Measurements from ENCODE around the gene SUPT20H. TPM values are rescaled to one million over a fixed set of nuclear protein-coding genes. Genes with fewer than 3 reads are reported as not detected.

Gene SUPT20H
- total and polyA plus RNA-seq, 2 of the 4 experiments (the other 2 are of a cell fraction): 46.6 to 55.1 TPM

DNA sequence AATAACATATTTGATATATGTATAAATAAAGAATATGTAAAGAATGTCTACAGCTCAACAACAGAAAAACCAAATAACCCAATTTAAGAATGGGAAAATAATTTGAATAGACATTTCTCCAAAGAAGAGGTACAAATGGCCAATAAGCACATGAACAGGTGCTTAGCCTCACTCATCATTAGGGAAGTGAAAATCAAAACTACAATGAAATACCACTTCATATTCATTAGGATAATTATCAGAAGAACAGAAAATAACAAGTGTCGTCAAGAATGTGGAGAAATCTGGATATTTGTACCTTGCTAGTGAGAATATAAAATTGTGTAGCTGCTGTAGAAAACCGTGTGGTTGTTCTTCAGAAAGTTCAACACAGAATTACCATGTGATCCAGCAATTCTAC is 8.4 kb upstream of the SUPT20H start:
- Histone ChIP-seq H4K5ac (ENCODE audit: low read depth, low read length) (no peak overlapping the region), H3K79me1 (ENCODE audit: low read depth in 1 of 2, low read length in 2 of 2) (no peaks in the 10 kb centered on the region), H3K4me1 (ENCODE audit: control insufficient read depth, insufficient read depth, low read length) (0 out of 2 replicates have a peak, but pooled peaks cover 3% of the 10 kb centered on the region), H2BK5ac (ENCODE audit: low read depth, low read length, poor library complexity, severe bottlenecking) (no peak overlapping the region), H3K27me3 (ENCODE audit: control insufficient read depth, insufficient read depth, low read length) (peaks cover 2% of the 10 kb centered on the region; the same call in 1 of the 2 replicates), H2AK9ac (replicated peaks; ENCODE audit: low read depth, low read length, poor library complexity) (no peak overlapping the region), H2BK15ac (ENCODE audit: low read depth, low read length) (no peak overlapping the region), H2AK5ac (ENCODE audit: low read depth, low read length) (no peak overlapping the region), H3K9ac (ENCODE audit: low read depth, low read length) (no peak overlapping the region), H3K18ac (ENCODE audit: low read depth, low read length) (no peak overlapping the region), H3K36me3 (ENCODE audit: control insufficient read depth, insufficient read depth, low read length) (no peaks in the 10 kb centered on the region), H3K4me3 (ENCODE audit: insufficient read depth, low read depth, low read length) (no peak overlapping the region), H3K23ac (ENCODE audit: low read depth, low read length) (no peak overlapping the region), H2AFZ (replicated peaks; ENCODE audit: low read length, poor library complexity) (no peak overlapping the region), H4K8ac (ENCODE audit: low read depth in 2 of 2, low read length in 2 of 2) (no peak overlapping the region), H3K9me1 (ENCODE audit: insufficient read depth, low read length) (no peaks in the 10 kb centered on the region), H4K91ac (ENCODE audit: insufficient read depth, low read depth, low read length) (no peak overlapping the region), H4K20me1 (ENCODE audit: insufficient read depth, low read length) (no peaks in the 10 kb centered on the region), H3K56ac (ENCODE audit: extremely low read depth, insufficient read depth, low read length) (no peak overlapping the region), H3K9me3 (ENCODE audit: control insufficient read depth, insufficient read depth, low read length) (no peaks in the 10 kb centered on the region), H3K4ac (ENCODE audit: low read depth, low read length) (no peak overlapping the region), H2BK120ac (ENCODE audit: low read depth, low read length) (no peak overlapping the region), H3K27ac (ENCODE audit: insufficient read depth, low read length) (no peak overlapping the region), H2BK20ac (ENCODE audit: low read depth, low read length) (no peak overlapping the region), H3K4me2 (ENCODE audit: low read depth, low read length) (no peak overlapping the region), H3K14ac (replicated peaks; ENCODE audit: low read depth, low read length) (no peak overlapping the region)
- in situ Hi-C loops (cut with MboI; ENCODE audit: low sequenced_read_pairs) (no loop called here), dilution Hi-C loops (cut with HindIII; ENCODE audit: low sequenced_read_pairs, unreplicated experiment) (no loop called here), intact Hi-C loops (cut with micrococcal nuclease) (loop anchor here (5.0 kb wide), 1 partner anchor 646 kb away; no protein-coding TSS in a partner anchor)
- CTCF ChIA-PET: no interaction called here
- TF ChIP-seq, protein P1, sequence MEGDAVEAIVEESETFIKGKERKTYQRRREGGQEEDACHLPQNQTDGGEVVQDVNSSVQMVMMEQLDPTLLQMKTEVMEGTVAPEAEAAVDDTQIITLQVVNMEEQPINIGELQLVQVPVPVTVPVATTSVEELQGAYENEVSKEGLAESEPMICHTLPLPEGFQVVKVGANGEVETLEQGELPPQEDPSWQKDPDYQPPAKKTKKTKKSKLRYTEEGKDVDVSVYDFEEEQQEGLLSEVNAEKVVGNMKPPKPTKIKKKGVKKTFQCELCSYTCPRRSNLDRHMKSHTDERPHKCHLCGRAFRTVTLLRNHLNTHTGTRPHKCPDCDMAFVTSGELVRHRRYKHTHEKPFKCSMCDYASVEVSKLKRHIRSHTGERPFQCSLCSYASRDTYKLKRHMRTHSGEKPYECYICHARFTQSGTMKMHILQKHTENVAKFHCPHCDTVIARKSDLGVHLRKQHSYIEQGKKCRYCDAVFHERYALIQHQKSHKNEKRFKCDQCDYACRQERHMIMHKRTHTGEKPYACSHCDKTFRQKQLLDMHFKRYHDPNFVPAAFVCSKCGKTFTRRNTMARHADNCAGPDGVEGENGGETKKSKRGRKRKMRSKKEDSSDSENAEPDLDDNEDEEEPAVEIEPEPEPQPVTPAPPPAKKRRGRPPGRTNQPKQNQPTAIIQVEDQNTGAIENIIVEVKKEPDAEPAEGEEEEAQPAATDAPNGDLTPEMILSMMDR (conservative IDR thresholded peaks at IDR 0.05; ENCODE audit: low read depth, low read length): no peak
- TF ChIP-seq SMC3 (IDR thresholded peaks at IDR 0.05; ENCODE audit: low read depth, low read length) (no peak), POLR2A (IDR thresholded peaks at IDR 0.05; ENCODE audit: low read depth, low read length) (no peak), NFE2L2 (IDR thresholded peaks at IDR 0.05; ENCODE audit: low read depth, low read length) (no peak), MAZ (IDR thresholded peaks at IDR 0.05; ENCODE audit: borderline replicate concordance, low read depth, low read length) (no peak), CHD1 (IDR thresholded peaks at IDR 0.05; ENCODE audit: low read depth, low read length) (no peak), RAD21 (IDR thresholded peaks at IDR 0.05; ENCODE audit: low read length) (no peak), MXI1 (IDR thresholded peaks at IDR 0.05; ENCODE audit: borderline replicate concordance, low read depth, low read length) (no peak), FOS (IDR thresholded peaks at IDR 0.05; ENCODE audit: low read depth, low read length) (no peak), BHLHE40 (IDR thresholded peaks at IDR 0.05; ENCODE audit: low read depth, low read length) (no peak), RFX5 (IDR thresholded peaks at IDR 0.05; ENCODE audit: low read depth, low read length) (no peak), MAFK (IDR thresholded peaks at IDR 0.05; ENCODE audit: low read depth, low read length) (no peak), RCOR1 (IDR thresholded peaks at IDR 0.05; ENCODE audit: insufficient replicate concordance, low read length) (no peak)
- TF ChIP-seq, protein P2, sequence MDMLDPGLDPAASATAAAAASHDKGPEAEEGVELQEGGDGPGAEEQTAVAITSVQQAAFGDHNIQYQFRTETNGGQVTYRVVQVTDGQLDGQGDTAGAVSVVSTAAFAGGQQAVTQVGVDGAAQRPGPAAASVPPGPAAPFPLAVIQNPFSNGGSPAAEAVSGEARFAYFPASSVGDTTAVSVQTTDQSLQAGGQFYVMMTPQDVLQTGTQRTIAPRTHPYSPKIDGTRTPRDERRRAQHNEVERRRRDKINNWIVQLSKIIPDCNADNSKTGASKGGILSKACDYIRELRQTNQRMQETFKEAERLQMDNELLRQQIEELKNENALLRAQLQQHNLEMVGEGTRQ (IDR thresholded peaks at IDR 0.05; ENCODE audit: low read depth, low read length): no peak
- TF ChIP-seq, protein P3, sequence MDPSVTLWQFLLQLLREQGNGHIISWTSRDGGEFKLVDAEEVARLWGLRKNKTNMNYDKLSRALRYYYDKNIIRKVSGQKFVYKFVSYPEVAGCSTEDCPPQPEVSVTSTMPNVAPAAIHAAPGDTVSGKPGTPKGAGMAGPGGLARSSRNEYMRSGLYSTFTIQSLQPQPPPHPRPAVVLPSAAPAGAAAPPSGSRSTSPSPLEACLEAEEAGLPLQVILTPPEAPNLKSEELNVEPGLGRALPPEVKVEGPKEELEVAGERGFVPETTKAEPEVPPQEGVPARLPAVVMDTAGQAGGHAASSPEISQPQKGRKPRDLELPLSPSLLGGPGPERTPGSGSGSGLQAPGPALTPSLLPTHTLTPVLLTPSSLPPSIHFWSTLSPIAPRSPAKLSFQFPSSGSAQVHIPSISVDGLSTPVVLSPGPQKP (IDR thresholded peaks at IDR 0.05; ENCODE audit: borderline replicate concordance, low read depth, low read length): no peak
- POLR2A ChIA-PET (ENCODE audit: unreplicated experiment): no interaction called here
- BruUV-seq (replicated peaks): no TSS peak
- no CpG with 5 or more reads among the region's 2 CpGs for WGBS, 2 experiments (ENCODE audit: extremely low coverage in 2 of 2, insufficient read length in 1 of 2)
- DNase-seq (no peak), ATAC-seq (ENCODE audit: low read depth) (no peak)

Data from IMR-90 (cell line).